Astrocyte (in vitro differentiated cells and primary cell): ENCODE measurements around the gene LRRFIP1. TPM values are rescaled to one million over a fixed set of nuclear protein-coding genes. Genes with fewer than 3 reads are reported as not detected.

Experiments
- DNase-seq: peaks from one replicate; pipeline ENCODE4 v3.0.0-alpha.2; 2010; ENCODE audit warnings: low read depth
- FAIRE-seq: peaks from 2 replicates; lab custom pipeline; 2011; peaks lifted over from hg19 to GRCh38; lab: Jason Lieb, UNC
- H2AFZ ChIP-seq: 2 replicates; pipeline ENCODE4 v1.6.0; 2012; ENCODE audit warnings: low read depth, low read length, inconsistent platforms
- H3K27ac ChIP-seq: 2 replicates; pipeline ENCODE4 v1.5.1; 2011; ENCODE audit warnings: low read depth, low read length, inconsistent platforms
- H3K27me3 ChIP-seq: 2 replicates; pipeline ENCODE4 v1.6.0; 2011; ENCODE audit warnings: low read length, inconsistent platforms; ENCODE audit not compliant: insufficient read depth
- H3K36me3 ChIP-seq: 2 replicates; pipeline ENCODE4 v1.5.1; 2011; ENCODE audit warnings: low read length, inconsistent platforms; ENCODE audit not compliant: insufficient read depth
- H3K4me1 ChIP-seq: 2 replicates; pipeline ENCODE4 v1.5.1; 2011; ENCODE audit warnings: low read length, inconsistent platforms; ENCODE audit not compliant: insufficient read depth
- H3K4me2 ChIP-seq: 2 replicates; pipeline ENCODE4 v1.6.0; 2012; ENCODE audit warnings: low read length, inconsistent platforms
- H3K4me3 ChIP-seq: 2 replicates; pipeline ENCODE4 v1.5.1; 2011; ENCODE audit warnings: low read depth, mild to moderate bottlenecking, low read length, inconsistent platforms; ENCODE audit not compliant: insufficient read depth
- H3K79me2 ChIP-seq: 2 replicates; pipeline ENCODE4 v1.6.0; 2012; ENCODE audit warnings: mild to moderate bottlenecking, low read length, inconsistent platforms; ENCODE audit not compliant: insufficient read depth
- H3K9ac ChIP-seq: 2 replicates; pipeline ENCODE4 v1.6.0; 2012; ENCODE audit warnings: mild to moderate bottlenecking, low read length, inconsistent platforms
- H3K9me3 ChIP-seq: 2 replicates; pipeline ENCODE4 v1.5.1; 2012; ENCODE audit warnings: low read depth, mild to moderate bottlenecking, low read length, inconsistent platforms; ENCODE audit not compliant: insufficient read depth
- H4K20me1 ChIP-seq: 2 replicates; pipeline ENCODE4 v1.6.0; 2012; ENCODE audit warnings: low read length, inconsistent platforms; ENCODE audit not compliant: insufficient read depth
- H3K27ac Mint-ChIP-seq: one replicate; pipeline ENCODE4 v1.8.0; 2021; ENCODE audit warnings: mild to moderate bottlenecking, mixed read lengths; ENCODE audit not compliant: unreplicated experiment
- H3K27me3 Mint-ChIP-seq: one replicate; pipeline ENCODE4 v1.8.0; 2021; ENCODE audit warnings: low read depth, mixed read lengths; ENCODE audit not compliant: unreplicated experiment
- H3K36me3 Mint-ChIP-seq: one replicate; pipeline ENCODE4 v1.8.0; 2021; ENCODE audit warnings: low read depth, mixed read lengths; ENCODE audit not compliant: unreplicated experiment
- H3K4me1 Mint-ChIP-seq: one replicate; pipeline ENCODE4 v1.8.0; 2021; ENCODE audit warnings: low read depth, mixed read lengths; ENCODE audit not compliant: unreplicated experiment
- H3K4me3 Mint-ChIP-seq: one replicate; pipeline ENCODE4 v1.8.0; 2021; ENCODE audit warnings: mild to moderate bottlenecking, moderate library complexity, mixed read lengths; ENCODE audit not compliant: unreplicated experiment
- H3K9me3 Mint-ChIP-seq: one replicate; pipeline ENCODE4 v1.8.0; 2021; ENCODE audit warnings: mild to moderate bottlenecking, mixed read lengths; ENCODE audit not compliant: unreplicated experiment
- EZH2 ChIP-seq: IDR thresholded peaks from 2 replicates; pipeline ENCODE4 v1.6.1; 2012; ENCODE audit warnings: mild to moderate bottlenecking, low read length, inconsistent platforms; ENCODE audit not compliant: insufficient read depth
- total RNA-seq: library from RNA; stranded (reverse); gene quantifications from 2 replicates; pipeline ENCODE4 v1.2.1, GENCODE V29; 2021
- TF ChIP-seq, protein P1 (sequence below): IDR thresholded peaks from 2 replicates; pipeline ENCODE4 v1.5.1; 2011; ENCODE audit warnings: low read depth, mild to moderate bottlenecking, inconsistent platforms, low read length, moderate library complexity; ENCODE audit not compliant: insufficient read depth

Gene LRRFIP1
- total RNA-seq, 1 donor from 2014 or later: 83.3 TPM

DNA sequence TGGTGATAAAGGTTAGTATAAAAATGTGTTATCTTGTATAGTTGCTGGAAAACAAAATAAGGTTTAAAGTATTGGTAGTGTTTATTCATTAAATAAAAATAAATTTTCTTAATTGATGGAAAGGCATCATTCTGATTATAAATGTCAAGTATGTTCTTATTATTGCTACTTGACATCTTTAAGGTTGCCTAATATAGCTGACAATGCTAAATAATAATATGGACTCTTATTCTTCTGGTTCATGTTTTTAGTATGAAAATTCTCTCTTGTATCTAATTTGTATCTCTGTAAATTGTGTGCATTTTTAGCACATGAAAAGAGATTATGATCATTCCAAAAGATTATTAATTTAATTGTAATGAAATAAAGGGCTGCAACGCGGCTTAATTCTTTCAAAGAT is 196.2 kb downstream of the LRRFIP1 start:
- TF ChIP-seq, protein P1, sequence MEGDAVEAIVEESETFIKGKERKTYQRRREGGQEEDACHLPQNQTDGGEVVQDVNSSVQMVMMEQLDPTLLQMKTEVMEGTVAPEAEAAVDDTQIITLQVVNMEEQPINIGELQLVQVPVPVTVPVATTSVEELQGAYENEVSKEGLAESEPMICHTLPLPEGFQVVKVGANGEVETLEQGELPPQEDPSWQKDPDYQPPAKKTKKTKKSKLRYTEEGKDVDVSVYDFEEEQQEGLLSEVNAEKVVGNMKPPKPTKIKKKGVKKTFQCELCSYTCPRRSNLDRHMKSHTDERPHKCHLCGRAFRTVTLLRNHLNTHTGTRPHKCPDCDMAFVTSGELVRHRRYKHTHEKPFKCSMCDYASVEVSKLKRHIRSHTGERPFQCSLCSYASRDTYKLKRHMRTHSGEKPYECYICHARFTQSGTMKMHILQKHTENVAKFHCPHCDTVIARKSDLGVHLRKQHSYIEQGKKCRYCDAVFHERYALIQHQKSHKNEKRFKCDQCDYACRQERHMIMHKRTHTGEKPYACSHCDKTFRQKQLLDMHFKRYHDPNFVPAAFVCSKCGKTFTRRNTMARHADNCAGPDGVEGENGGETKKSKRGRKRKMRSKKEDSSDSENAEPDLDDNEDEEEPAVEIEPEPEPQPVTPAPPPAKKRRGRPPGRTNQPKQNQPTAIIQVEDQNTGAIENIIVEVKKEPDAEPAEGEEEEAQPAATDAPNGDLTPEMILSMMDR: no peak
- no peaks in the 10 kb centered on the region for H3K36me3 Mint-ChIP-seq
- no peak overlapping the region for H3K9ac ChIP-seq
- no peak overlapping the region for H3K4me3 ChIP-seq
- no peaks in the 10 kb centered on the region for H3K9me3 Mint-ChIP-seq
- no peak overlapping the region for H3K27ac ChIP-seq
- no peaks in the 10 kb centered on the region for H3K27me3 ChIP-seq
- no peak overlapping the region for H3K27ac Mint-ChIP-seq
- H3K9me3 ChIP-seq: no peaks in the 10 kb centered on the region
- H2AFZ ChIP-seq: no peak overlapping the region
- no peaks in the 10 kb centered on the region for H3K79me2 ChIP-seq
- H3K27me3 Mint-ChIP-seq: no peaks in the 10 kb centered on the region
- FAIRE-seq (no peak), DNase-seq (no peak)
- no peaks in the 10 kb centered on the region for H3K36me3 ChIP-seq
- no peaks in the 10 kb centered on the region for H4K20me1 ChIP-seq
- no peaks in the 10 kb centered on the region for H3K4me1 ChIP-seq
- H3K4me1 Mint-ChIP-seq: no peaks in the 10 kb centered on the region
- H3K4me2 ChIP-seq: no peak overlapping the region
- no peak overlapping the region for H3K4me3 Mint-ChIP-seq

DNA sequence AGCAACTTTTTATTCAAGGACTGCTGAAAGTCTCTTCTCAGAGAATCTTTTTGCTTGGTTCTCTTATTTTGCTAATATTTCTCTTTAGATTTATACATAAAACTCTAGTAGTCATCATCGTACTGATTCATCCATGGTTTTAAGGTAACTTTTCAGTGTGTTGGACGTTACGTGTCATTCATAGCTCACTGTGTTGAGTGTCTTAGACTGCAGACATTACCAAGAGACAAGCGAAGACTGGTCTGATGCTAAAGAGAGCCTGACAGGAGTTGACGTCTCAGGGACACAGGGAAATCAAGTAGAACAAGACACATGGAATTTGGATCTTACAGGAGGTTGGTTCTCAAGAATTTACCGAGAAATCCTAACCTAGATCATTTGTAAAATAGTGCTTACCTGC is 196.7 kb downstream of the LRRFIP1 start:
- Mint-ChIP-seq H3K9me3 (no peaks in the 10 kb centered on the region), H3K36me3 (no peaks in the 10 kb centered on the region), H3K4me1 (no peaks in the 10 kb centered on the region), H3K27me3 (no peaks in the 10 kb centered on the region), H3K27ac (no peak overlapping the region), H3K4me3 (no peak overlapping the region)
- DNase-seq (no peak), FAIRE-seq (no peak)
- Histone ChIP-seq H3K4me2 (no peak overlapping the region), H3K4me1 (no peaks in the 10 kb centered on the region), H4K20me1 (no peaks in the 10 kb centered on the region), H3K9ac (no peak overlapping the region), H3K36me3 (no peaks in the 10 kb centered on the region), H3K79me2 (no peaks in the 10 kb centered on the region), H3K4me3 (no peak overlapping the region), H2AFZ (no peak overlapping the region), H3K27ac (no peak overlapping the region), H3K27me3 (no peaks in the 10 kb centered on the region), H3K9me3 (no peaks in the 10 kb centered on the region)
- no peak for TF ChIP-seq EZH2
- TF ChIP-seq, protein P1: no peak

DNA sequence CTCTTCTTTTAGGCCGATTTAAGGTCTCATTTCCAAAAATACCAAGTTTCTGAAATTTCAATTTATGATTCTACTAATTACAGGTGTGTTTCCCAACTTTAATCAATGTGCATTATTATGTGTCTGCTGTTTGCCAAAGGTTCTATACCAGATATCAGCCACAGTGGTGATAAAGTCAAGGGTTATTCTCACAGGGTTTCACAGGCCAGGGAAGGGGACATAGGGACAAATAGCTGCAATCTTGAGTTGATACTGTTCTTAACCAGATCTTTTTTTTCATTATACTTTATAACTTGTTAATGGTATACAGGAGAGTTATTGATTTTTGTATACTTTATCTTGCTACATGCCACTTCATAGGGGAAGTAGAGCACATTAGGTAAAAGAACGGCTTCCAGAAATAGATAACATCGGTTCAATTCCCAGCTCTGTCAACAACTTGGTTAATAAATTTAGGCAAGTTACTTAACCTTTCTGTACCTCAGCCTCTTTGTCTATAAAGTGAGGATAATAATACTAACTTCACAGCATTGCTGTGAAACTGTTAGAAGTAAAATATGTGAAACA is 200.1 kb downstream of the LRRFIP1 start:
- Mint-ChIP-seq H3K4me1 (no peaks in the 10 kb centered on the region), H3K4me3 (no peak overlapping the region), H3K36me3 (no peaks in the 10 kb centered on the region), H3K9me3 (no peaks in the 10 kb centered on the region), H3K27ac (no peak overlapping the region), H3K27me3 (peaks cover 2% of the 10 kb centered on the region)
- Histone ChIP-seq H3K27me3 (no peaks in the 10 kb centered on the region), H3K79me2 (no peaks in the 10 kb centered on the region), H4K20me1 (no peaks in the 10 kb centered on the region), H3K27ac (no peak overlapping the region), H3K4me2 (no peak overlapping the region), H3K4me3 (no peak overlapping the region), H3K36me3 (no peaks in the 10 kb centered on the region), H3K9me3 (no peaks in the 10 kb centered on the region), H2AFZ (no peak overlapping the region), H3K9ac (no peak overlapping the region), H3K4me1 (no peaks in the 10 kb centered on the region)
- FAIRE-seq: no peak
- TF ChIP-seq EZH2: no peak
- TF ChIP-seq, protein P1: no peak
- DNase-seq: no peak
